Fibroblast of villous mesenchyme (primary cell): ENCODE data around the gene HNRNPL. TPM values are rescaled to one million over a fixed set of nuclear protein-coding genes. Genes with fewer than 3 reads are reported as not detected.
A peak's percentile ranks its signal among the peaks of the same experiment; 100 is the strongest.
"Not testable (repeated sequence)": the region's sequence is repeated elsewhere in the genome, so short reads cannot be mapped to it uniquely, and the experiment has no call there.

ENCODE experiments used
- DNase-seq: peaks from one replicate; pipeline ENCODE4 v3.0.0-alpha.2; 2010; ENCODE audit warnings: low read depth
- H3K4me3 ChIP-seq: 2 replicates; pipeline ENCODE4 v1.5.1; 2011; ENCODE audit warnings: low read depth, mild to moderate bottlenecking, low read length
- small RNA-seq: library from RNA; depleted of rRNA; stranded (forward); fragments of <200 nt; gene quantifications from one replicate; pipeline ENCODE3, GENCODE V24; 2012
- total RNA-seq: library from RNA; depleted of rRNA; stranded (reverse); fragments of >200 nt; gene quantifications from 2 replicates; pipeline ENCODE4 v1.2.3, GENCODE V29; 2012
- TF ChIP-seq, protein P1 (sequence below): IDR thresholded peaks from 2 replicates; pipeline ENCODE4 v1.5.1; 2012; ENCODE audit warnings: low read depth, mild to moderate bottlenecking, low read length; ENCODE audit not compliant: insufficient read depth

Gene HNRNPL
- total RNA-seq, 1 donor = 268 TPM

- TF ChIP-seq, protein P1, sequence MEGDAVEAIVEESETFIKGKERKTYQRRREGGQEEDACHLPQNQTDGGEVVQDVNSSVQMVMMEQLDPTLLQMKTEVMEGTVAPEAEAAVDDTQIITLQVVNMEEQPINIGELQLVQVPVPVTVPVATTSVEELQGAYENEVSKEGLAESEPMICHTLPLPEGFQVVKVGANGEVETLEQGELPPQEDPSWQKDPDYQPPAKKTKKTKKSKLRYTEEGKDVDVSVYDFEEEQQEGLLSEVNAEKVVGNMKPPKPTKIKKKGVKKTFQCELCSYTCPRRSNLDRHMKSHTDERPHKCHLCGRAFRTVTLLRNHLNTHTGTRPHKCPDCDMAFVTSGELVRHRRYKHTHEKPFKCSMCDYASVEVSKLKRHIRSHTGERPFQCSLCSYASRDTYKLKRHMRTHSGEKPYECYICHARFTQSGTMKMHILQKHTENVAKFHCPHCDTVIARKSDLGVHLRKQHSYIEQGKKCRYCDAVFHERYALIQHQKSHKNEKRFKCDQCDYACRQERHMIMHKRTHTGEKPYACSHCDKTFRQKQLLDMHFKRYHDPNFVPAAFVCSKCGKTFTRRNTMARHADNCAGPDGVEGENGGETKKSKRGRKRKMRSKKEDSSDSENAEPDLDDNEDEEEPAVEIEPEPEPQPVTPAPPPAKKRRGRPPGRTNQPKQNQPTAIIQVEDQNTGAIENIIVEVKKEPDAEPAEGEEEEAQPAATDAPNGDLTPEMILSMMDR = no peak
- no peak overlapping the region for H3K4me3 ChIP-seq
- no peak for DNase-seq
These were observed 56.6 kb downstream of the HNRNPL start for GRCh38 chr19:38793177-38793576.

DNA sequence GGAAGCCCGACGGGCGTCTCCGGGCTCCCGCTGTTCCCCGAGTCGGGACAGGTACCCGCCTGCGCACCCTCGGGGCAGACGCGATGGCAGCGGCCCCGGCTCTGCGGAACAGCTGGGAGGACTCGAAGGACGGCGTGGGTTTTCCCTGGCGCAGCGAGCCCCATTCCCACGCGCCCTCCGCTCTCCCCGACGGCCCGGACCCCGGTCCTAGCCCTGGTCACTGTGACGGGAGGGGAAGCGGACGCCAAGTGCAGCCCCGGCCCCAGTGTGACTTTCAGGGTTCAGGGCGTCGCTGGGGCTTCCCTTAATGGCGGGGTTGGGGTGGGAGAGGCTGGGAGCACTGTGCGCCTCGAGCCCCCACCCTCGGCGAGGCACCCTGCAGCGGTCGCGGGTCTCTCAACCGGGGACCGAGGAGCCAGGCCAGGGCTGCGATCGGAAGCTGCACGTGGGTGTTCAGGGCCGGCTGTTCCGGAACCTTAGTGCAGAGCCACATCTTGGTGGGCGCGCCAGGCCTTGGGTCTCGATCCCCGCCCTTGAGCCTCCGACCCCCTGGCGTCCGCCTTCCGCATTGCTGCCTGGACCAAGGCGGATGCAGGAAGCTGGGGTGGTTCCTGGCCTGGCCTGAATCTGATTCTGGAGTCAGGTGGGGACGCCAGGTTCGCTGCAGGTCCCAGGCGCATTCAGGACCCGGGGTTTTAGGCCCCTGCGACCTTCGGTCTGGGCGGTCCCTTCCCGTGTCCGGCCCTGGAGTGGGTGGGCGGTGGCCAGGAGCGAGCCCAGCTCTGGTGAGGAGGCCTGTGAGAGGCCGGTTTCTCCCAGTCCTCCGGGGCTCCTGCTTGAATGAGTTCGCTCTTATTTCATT, 57.3 kb downstream of the HNRNPL start:
- DNase-seq = no peak
- TF ChIP-seq, protein P1 = peak; percentile 7
- no peak overlapping the region for H3K4me3 ChIP-seq

DNA sequence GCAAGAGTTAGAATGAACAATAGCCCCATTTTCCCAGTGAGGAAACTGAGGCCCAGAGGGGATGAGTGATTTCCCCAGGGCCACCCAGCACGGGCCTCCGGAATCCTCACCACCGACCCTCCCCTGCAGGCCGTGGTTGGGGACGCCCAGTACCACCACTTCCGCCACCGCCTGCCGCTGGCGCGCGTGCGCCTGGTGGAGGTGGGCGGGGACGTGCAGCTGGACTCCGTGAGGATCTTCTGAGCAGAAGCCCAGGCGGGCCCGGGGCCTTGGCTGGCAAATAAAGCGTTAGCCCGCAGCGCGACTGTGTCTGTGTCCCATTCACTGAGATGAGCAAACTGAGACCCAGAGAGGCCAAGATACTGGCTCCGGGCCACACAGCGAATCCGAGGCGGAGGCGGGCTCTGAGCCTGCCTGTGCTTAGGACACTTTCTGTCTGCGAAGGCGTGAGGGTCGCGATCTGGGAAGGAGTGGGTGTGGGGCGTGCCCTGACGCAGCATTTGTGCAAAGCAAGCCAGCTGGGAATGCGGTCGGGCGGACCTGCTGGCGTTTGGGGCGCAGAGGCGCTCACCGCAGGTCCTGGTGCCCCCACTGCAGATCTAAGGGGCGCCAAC, 58.2 kb downstream of the HNRNPL start:
- H3K4me3 ChIP-seq, DNase-seq: not testable (repeated sequence)

DNA sequence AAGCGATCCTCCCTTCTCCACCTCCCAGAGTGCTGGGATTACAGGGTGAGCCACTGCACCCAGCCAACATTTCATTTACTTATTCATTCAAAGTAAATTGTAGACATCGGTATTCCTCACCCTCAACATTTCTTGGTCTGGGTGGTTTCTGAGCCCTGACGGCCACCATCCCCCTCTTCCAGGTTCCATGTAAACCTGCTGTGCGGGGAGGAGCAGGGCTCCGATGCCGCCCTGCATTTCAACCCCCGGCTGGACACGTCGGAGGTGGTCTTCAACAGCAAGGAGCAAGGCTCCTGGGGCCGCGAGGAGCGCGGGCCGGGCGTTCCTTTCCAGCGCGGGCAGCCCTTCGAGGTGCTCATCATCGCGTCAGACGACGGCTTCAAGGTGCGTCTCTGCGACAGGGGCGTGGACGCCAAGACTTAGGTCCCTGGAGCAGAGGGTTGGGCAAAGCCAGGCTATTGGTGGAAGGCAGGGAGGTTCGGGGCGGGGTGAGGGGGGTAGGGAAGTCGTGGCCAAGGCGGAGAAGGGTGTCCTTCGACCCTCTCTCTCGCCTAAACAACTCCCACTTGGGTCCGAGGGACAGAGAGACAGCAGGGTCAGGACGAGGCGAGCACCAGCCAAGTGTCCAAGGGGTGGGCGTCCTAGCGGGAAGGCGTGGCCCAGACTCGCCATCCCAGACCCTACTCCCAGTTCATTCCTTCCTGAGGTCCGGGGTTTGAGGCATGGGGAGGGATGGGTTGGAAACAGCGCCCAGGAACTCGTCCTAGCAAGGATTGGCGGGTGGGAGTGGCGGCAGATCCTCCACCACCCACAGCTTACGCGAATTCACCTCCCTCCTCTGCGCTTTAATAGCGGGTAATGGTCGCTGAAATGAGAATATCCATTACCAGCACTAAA, 59.0 kb downstream of the HNRNPL start:
- H3K4me3 ChIP-seq, DNase-seq: not testable (repeated sequence)

DNA sequence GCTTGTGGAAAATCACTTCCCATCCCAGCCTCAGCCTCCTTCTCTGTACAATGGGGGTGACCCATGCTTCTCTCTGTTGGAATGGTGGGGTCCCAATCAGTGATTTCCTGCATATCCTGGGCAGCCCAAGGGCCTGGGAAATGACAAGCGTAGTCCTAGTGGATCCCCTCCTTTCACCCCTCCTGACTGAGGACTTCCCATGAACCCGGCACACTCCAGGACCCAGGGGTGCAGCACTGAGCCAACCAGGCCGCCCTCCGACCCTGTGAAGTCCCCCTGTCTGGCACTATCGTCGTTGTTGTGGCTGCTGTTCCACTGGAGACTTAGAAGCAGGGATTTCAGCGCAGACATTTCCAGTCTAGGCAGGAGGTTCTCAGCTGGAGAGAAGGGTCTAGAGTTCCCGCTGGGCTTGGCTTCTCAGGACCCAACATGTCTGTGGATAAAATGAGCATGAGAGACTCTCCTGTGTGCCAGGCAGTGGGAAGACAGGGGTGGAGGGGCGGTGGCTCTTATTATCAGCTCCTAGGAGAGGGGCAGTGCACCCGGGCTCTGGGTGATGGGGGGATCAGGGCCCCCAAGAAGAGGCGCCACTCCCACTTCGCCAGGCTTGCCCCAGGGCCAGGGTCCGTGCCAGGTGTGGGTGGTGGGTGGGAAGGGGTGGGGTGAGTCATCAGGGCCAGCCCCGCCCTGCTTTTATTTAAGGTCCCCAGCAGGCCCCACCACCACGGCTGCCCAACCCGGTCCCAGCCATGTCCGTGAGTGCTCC, 61.1 kb downstream of the HNRNPL start, which contains the start of gene LGALS7B:
Gene LGALS7B (plus strand): TSS at position 723 of the 766 bp plus-strand sequence. CDS start 27 bp downstream, at position 750.
- no peak for DNase-seq
- TF ChIP-seq, protein P1 = no peak
- no peak within 1 kb of the TSS for H3K4me3 ChIP-seq

DNA sequence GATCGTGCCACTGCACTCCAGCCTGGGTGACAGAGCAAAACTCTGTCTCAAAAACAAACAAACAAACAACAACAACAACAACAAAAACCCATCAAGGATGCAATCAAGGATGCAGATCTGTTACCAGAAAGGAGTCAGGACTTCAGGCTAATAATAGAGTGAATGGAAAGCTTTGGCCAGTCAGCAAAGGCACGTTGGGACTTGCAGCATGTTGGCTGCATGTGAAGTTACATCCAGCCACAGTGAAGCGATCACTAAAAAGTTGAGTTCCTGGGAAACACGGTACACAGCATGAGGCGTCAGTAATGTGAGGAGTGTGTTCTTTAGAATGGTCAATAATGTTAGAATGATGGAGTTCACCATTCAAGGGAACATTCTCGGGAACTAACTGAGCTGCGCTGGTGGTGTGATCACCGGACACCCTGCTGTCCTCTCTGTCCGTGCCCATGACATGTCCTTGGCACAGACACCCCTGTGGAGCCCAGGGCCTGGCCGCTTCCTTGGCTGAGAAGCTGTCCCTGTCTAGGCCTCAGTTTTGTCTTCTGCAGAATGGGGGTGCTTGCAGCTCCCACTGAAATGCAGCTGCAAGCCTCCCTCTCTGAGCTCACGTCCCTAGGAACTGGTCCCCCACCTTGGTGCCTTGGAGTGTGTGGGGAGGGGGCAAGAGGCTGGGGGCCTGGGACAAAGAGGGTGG, 63.1 kb downstream of the HNRNPL start:
- TF ChIP-seq, protein P1 = no peak
- no peak for DNase-seq
- H3K4me3 ChIP-seq = no peak overlapping the region

Small RNA genes lying within 50 kb of the gene (small RNA-seq; reads per million reads assigned to genes)
- gene RNU6-140P = not detected

Other genes with a start within 250 kb of the HNRNPL start
- gene MAP4K1, start 232.0 kb downstream of the HNRNPL start, total RNA-seq = 0.32 TPM in 1 of 2 replicates, not detected in the other
- gene EIF3K, start 230.8 kb downstream of the HNRNPL start, total RNA-seq = 152 and 257 TPM in 2 replicates
- gene ACTN4, start 202.3 kb downstream of the HNRNPL start, total RNA-seq = 333 and 456 TPM in 2 replicates
- 0.86 TPM in 1 of 2 replicates, not detected in the other for gene CAPN12, start 105.5 kb downstream of the HNRNPL start, total RNA-seq
- gene LGALS7, start 76.5 kb downstream of the HNRNPL start, total RNA-seq = not detected in 2 replicates
- not detected in 2 replicates for gene LGALS7B, start 60.8 kb downstream of the HNRNPL start, total RNA-seq
- 0.43 TPM in 1 of 2 replicates, not detected in the other for gene LGALS4, start 37.0 kb downstream of the HNRNPL start, total RNA-seq
- gene ECH1, start 18.2 kb downstream of the HNRNPL start, total RNA-seq = 29.4 and 30.9 TPM in 2 replicates
- gene RINL, start 28.3 kb upstream of the HNRNPL start, total RNA-seq = 1.3 TPM in 2 replicates
- 45.3 and 57.0 TPM in 2 replicates for gene SIRT2, start 49.6 kb upstream of the HNRNPL start, total RNA-seq
- gene NFKBIB, start 50.0 kb upstream of the HNRNPL start, total RNA-seq = 7.3 and 13.9 TPM in 2 replicates
- gene CCER2, start 62.2 kb upstream of the HNRNPL start, total RNA-seq = not detected in 2 replicates
- 19.0 and 23.8 TPM in 2 replicates for gene SARS2, start 80.8 kb upstream of the HNRNPL start, total RNA-seq
- gene MRPS12, start 81.0 kb upstream of the HNRNPL start, total RNA-seq = 24.6 and 38.7 TPM in 2 replicates
- 19.9 and 29.0 TPM in 2 replicates for gene FBXO17, start 125.8 kb upstream of the HNRNPL start, total RNA-seq
- 2.9 and 4.7 TPM in 2 replicates for gene FBXO27, start 182.6 kb upstream of the HNRNPL start, total RNA-seq
- not detected in 2 replicates for gene ACP7, start 234.4 kb upstream of the HNRNPL start, total RNA-seq